HEK293 (cell line): ENCODE results near the gene PIK3R6.

ENCODE experiments used
- CTCF ChIP-seq: fragments of 450-650 bp; formaldehyde crosslinking; IDR thresholded peaks from 2 replicates; pipeline ENCODE4 v1.5.1; 2016; ENCODE audit warnings: missing biosample characterization, missing genetic modification characterization
- ZNF140 ChIP-seq: fragments of 450-650 bp; formaldehyde crosslinking; IDR thresholded peaks from 2 replicates; pipeline ENCODE4 v1.5.1; 2016; ENCODE audit warnings: missing biosample characterization, missing genetic modification characterization
- ZNF555 ChIP-seq: fragments of 450-650 bp; formaldehyde crosslinking; conservative IDR thresholded peaks from 2 replicates; pipeline ENCODE4 v1.5.1; 2017; ENCODE audit warnings: missing biosample characterization, mild to moderate bottlenecking, missing genetic modification characterization, inconsistent platforms

GRCh38 chr17:8821446-8822105 is 45.9 kb downstream of the PIK3R6 start:
- no peak for TF ChIP-seq CTCF (tag by site-specific recombination)
- TF ChIP-seq ZNF140 (tag by site-specific recombination), result no peak
- TF ChIP-seq ZNF555 (tag by site-specific recombination), result no peak
